ENCODE measurements around the gene NUP42.

- TF ChIP-seq POLR2A (IDR thresholded peaks at IDR 0.05) (no peak), CTCF (IDR thresholded peaks at IDR 0.05) (no peak)
These were observed 45.6 kb upstream of the NUP42 start for GRCh38 chr7:23136216-23136615.

Measured in lower leg skin (tissue), 3 donors.